MCF 10A (cell line): ENCODE results near the gene CAPZA1. TPM values are rescaled to one million over a fixed set of nuclear protein-coding genes. Genes with fewer than 3 reads are reported as not detected.

Source experiments
- BruUV-seq: library from RNA; stranded (reverse); fragments of 400-500 nt; replicated peaks from 2 replicates; lab custom pipeline; 2021; lab: Mats Ljungman, UMichigan
- CTCF ChIA-PET: fragments of 300-600 bp; sonication (Branson Sonifier 250); formaldehyde crosslinking; extraction: SDS; loops from one replicate; lab custom pipeline; 2021; ENCODE audit warnings: antibody characterized with exemption, inconsistent platforms; lab: Yijun Ruan, JAX
- POLR2A ChIA-PET: fragments of 300-600, 350-650 bp; sonication (Branson Sonifier 250); formaldehyde crosslinking; extraction: SDS; loops from one replicate; lab custom pipeline; 2020; ENCODE audit warnings: antibody characterized with exemption, inconsistent platforms; lab: Yijun Ruan, JAX
- DNase-seq: peaks from one replicate; pipeline ENCODE4 v3.0.0-alpha.2; 2018; ENCODE audit not compliant: unreplicated experiment
- H3K27ac Mint-ChIP-seq: one replicate; pipeline ENCODE4 v1.8.0; 2022; ENCODE audit warnings: mild to moderate bottlenecking, low read depth, mixed read lengths; ENCODE audit not compliant: unreplicated experiment
- H3K27me3 Mint-ChIP-seq: one replicate; pipeline ENCODE4 v1.8.0; 2022; ENCODE audit warnings: mixed read lengths; ENCODE audit not compliant: insufficient read depth, unreplicated experiment
- H3K36me3 Mint-ChIP-seq: one replicate; pipeline ENCODE4 v1.8.0; 2022; ENCODE audit warnings: mild to moderate bottlenecking, moderate library complexity, mixed read lengths; ENCODE audit not compliant: insufficient read depth, unreplicated experiment
- H3K4me1 Mint-ChIP-seq: one replicate; pipeline ENCODE4 v1.8.0; 2022; ENCODE audit warnings: mixed read lengths; ENCODE audit not compliant: insufficient read depth, unreplicated experiment
- H3K4me3 Mint-ChIP-seq: one replicate; pipeline ENCODE4 v1.8.0; 2022; ENCODE audit warnings: mild to moderate bottlenecking, moderate library complexity, mixed read lengths; ENCODE audit not compliant: unreplicated experiment
- H3K9me3 Mint-ChIP-seq: one replicate; pipeline ENCODE4 v1.8.0; 2022; ENCODE audit warnings: mixed read lengths; ENCODE audit not compliant: unreplicated experiment
- CTCF ChIP-seq: fragments of 200-600 bp; IDR thresholded peaks from one replicate; pipeline ENCODE4 v1.8.0; 2022; ENCODE audit warnings: antibody characterized with exemption, mild to moderate bottlenecking; ENCODE audit not compliant: unreplicated experiment
- intact Hi-C: fragments of 100-400 bp; cut with micrococcal nuclease; formaldehyde crosslinking; loops from 2 replicates; pipeline ENCODE4 v1.14.1; 2022
- total RNA-seq: library from RNA; stranded (reverse); gene quantifications from 2 replicates; pipeline ENCODE4 v1.2.3, GENCODE V29; 2022

CAPZA1 gene
- total RNA-seq, 1 experiment from 2014 or later = 150 TPM

- no TSS peak for BruUV-seq
- H3K9me3 Mint-ChIP-seq = no peaks in the 10 kb centered on the region
- no peak for TF ChIP-seq CTCF
- H3K27me3 Mint-ChIP-seq = no peaks in the 10 kb centered on the region
- POLR2A ChIA-PET = interaction anchor here (1.0 to 3.3 kb wide), 3 partner anchors 11 to 47 kb away, joined by 3 to 25 read pairs (median 3); no protein-coding TSS in a partner anchor
- intact Hi-C loops = no loop called here
- no peak for DNase-seq
- peaks cover 34% of the 10 kb centered on the region for H3K4me1 Mint-ChIP-seq
- CTCF ChIA-PET = interaction anchor here (1.0 to 1.3 kb wide), 3 partner anchors 9 to 90 kb away, joined by 3 to 8 read pairs (median 5); partner anchors contain the start of genes MOV10 and PPM1J
- peak overlapping the region; percentile 53 for H3K27ac Mint-ChIP-seq
- H3K4me3 Mint-ChIP-seq = no peak overlapping the region
- H3K36me3 Mint-ChIP-seq = peaks cover 43% of the 10 kb centered on the region
Measured at GRCh38 chr1:112626193-112626592, 6.6 kb downstream of the CAPZA1 start.

DNA sequence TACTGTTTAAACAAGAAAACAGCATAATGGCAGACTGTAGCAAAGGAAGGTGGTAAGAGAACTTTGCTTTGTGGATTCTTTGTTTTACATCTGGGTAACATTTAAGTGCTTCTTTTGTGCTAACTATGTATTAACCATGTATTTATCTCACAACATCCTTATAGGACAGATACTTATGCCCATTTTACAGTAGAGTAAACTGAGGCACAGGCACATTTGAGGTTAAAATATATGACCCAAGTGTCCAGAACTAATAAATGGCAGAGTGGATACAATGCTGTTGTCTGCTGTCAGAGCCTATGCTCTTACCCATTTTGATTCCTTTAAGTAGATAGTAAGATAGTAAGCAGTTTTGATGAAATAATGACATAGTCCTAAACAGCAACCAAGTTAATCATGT, 7.3 kb downstream of the CAPZA1 start:
- no peak for TF ChIP-seq CTCF
- Mint-ChIP-seq H3K4me1 (peaks cover 34% of the 10 kb centered on the region), H3K27me3 (no peaks in the 10 kb centered on the region), H3K27ac (peak overlapping the region; percentile 53), H3K9me3 (no peaks in the 10 kb centered on the region), H3K36me3 (peaks cover 45% of the 10 kb centered on the region), H3K4me3 (no peak overlapping the region)
- no peak for DNase-seq
- POLR2A ChIA-PET = interaction anchor here (0.6 to 4.0 kb wide), 6 partner anchors 8 to 269 kb away, joined by 3 to 26 read pairs (median 8); partner anchors contain the start of genes CAPZA1, MOV10 and ST7L
- no TSS peak for BruUV-seq
- intact Hi-C loops = no loop called here
- CTCF ChIA-PET = interaction anchor here (1.6 kb wide), 1 partner anchor 8 kb away, joined by 4 read pairs; the partner anchor contains the start of genes CAPZA1 and ST7L

- Mint-ChIP-seq H3K27ac (no peak overlapping the region), H3K9me3 (no peaks in the 10 kb centered on the region), H3K4me1 (peaks cover 40% of the 10 kb centered on the region), H3K4me3 (no peak overlapping the region), H3K36me3 (peaks cover 49% of the 10 kb centered on the region), H3K27me3 (no peaks in the 10 kb centered on the region)
- ChIA-PET POLR2A (interaction anchor here (0.6 to 4.0 kb wide), 8 partner anchors 9 to 234 kb away, joined by 3 to 26 read pairs (median 6); partner anchors contain the start of genes CAPZA1, MOV10 and ST7L), CTCF (interaction anchor here (0.9 to 1.6 kb wide), 3 partner anchors 10 to 74 kb away, joined by 3 to 5 read pairs (median 4); partner anchors contain the start of genes CAPZA1, MOV10 and ST7L)
- intact Hi-C loops = no loop called here
- no peak for DNase-seq
- BruUV-seq = no TSS peak
- no peak for TF ChIP-seq CTCF
Measured at GRCh38 chr1:112628516-112628915, 8.9 kb downstream of the CAPZA1 start.

GRCh38 chr1:112629256-112629655, 9.6 kb downstream of the CAPZA1 start:
- Mint-ChIP-seq H3K4me3 (no peak overlapping the region), H3K4me1 (peaks cover 47% of the 10 kb centered on the region), H3K9me3 (no peaks in the 10 kb centered on the region), H3K27ac (peak overlapping the region; percentile 6), H3K27me3 (no peaks in the 10 kb centered on the region), H3K36me3 (peaks cover 45% of the 10 kb centered on the region)
- intact Hi-C loops = no loop called here
- ChIA-PET CTCF (interaction anchor here (0.5 to 1.2 kb wide), 3 partner anchors 45 to 866 kb away, joined by 3 read pairs; partner anchors contain the start of gene MOV10), POLR2A (interaction anchor here (0.6 to 4.0 kb wide), 6 partner anchors 8 to 235 kb away, joined by 3 to 26 read pairs (median 4); partner anchors contain the start of genes CAPZA1, MOV10 and ST7L)
- no TSS peak for BruUV-seq
- TF ChIP-seq CTCF = no peak
- DNase-seq = no peak
